Esophagus squamous epithelium (tissue), 5 donors: ENCODE data around the gene OR52E4. TPM values are rescaled to one million over a fixed set of nuclear protein-coding genes. Genes with fewer than 3 reads are reported as not detected.

Source experiments
- DNase-seq: peaks from one replicate; lab custom pipeline; 2025; lab: John Stamatoyannopoulos, UW
- H3K27ac ChIP-seq, 4 donors: fragments of 200-600 bp; sonication (generic); one replicate each; pipeline ENCODE4 v1.5.1; 2016 to 2019; ENCODE audit warnings: mild to moderate bottlenecking in 1 of 4
- H3K27me3 ChIP-seq, 4 donors: fragments of 200-600 bp; sonication (generic); 1 replicate in 3 of 4; 2 replicates in 1 of 4; pipeline versions ENCODE4 v1.5.1 to v1.6.0; 2017 to 2021; ENCODE audit warnings: antibody characterized with exemption in 1 of 4
- H3K36me3 ChIP-seq, 3 donors: fragments of 200-600 bp; sonication (generic); one replicate each; pipeline ENCODE4 v1.5.1; 2016 to 2019
- H3K4me1 ChIP-seq, 3 donors: fragments of 200-600 bp; sonication (generic); one replicate each; pipeline ENCODE4 v1.5.1; 2017 to 2019
- H3K4me3 ChIP-seq, 4 donors: fragments of 200-600 bp; sonication (generic); 1 replicate in 3 of 4; 2 replicates in 1 of 4; pipeline ENCODE4 v1.5.1; 2016 to 2019; ENCODE audit warnings: mild to moderate bottlenecking in 2 of 4, moderate library complexity in 1 of 4
- H3K9me3 ChIP-seq, 3 donors: fragments of 200-600 bp; sonication (generic); one replicate each; pipeline ENCODE4 v1.5.1; 2016 to 2019
- POLR2A ChIP-seq, 4 donors: fragments of 450-650 bp; IDR thresholded peaks; one replicate each; pipeline ENCODE4 v1.6.1; 2017; ENCODE audit warnings: antibody characterized with exemption in 4 of 4, mild to moderate bottlenecking in 4 of 4, moderate library complexity in 3 of 4
- WGBS, 2 donors: methylation state at CpG; one replicate each; pipeline ENCODE4 v1.1.5; 2018; 5-methylcytosine and 5-hydroxymethylcytosine counted together
- intact Hi-C: fragments of 100-400 bp; cut with DNase I; formaldehyde crosslinking; loops from one replicate; pipeline ENCODE4 v1.15.0; 2022
- total RNA-seq, 4 donors: library from RNA; depleted of rRNA; stranded (reverse); fragments of >200 nt; gene quantifications; one replicate each; pipeline ENCODE4 v1.1.0, GENCODE V29; 2016
- TF ChIP-seq, protein P1 (sequence below), 6 experiments: fragments of 450-650 bp in 4 of 6; fragments of 200-600 bp in 2 of 6; sonication (generic) in 2 of 6; IDR thresholded peaks; one replicate each; pipeline ENCODE4 v1.5.1; 2016 to 2019; ENCODE audit warnings: antibody characterized with exemption in 6 of 6, mild to moderate bottlenecking in 4 of 6, moderate library complexity in 4 of 6
- donor health status: DM: yes; HTN: yes; CAD: no.

OR52E4 gene
- total RNA-seq, 4 donors from 2014 or later: not detected

DNA sequence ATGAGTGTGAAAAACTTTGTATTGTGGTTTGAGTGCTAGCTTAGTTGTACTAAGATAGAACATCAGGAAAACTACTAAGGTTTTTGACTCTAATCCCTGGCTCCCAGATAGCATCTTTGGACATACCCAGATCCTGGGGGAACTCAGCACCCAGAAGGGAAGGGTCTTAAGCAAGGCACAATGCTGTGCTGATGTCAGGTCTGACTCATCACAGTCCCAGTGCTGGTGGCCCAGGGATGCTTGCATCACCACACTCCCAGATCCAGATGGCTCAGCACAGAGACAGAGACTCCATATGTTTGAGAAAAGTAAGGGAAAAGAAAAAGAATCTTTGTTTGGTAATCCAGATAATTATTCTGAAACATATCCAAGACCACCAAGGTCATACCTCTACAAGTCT lies 43.4 kb downstream of the OR52E4 start:
- no peaks in the 10 kb centered on the region for H3K27me3 ChIP-seq
- no peak for TF ChIP-seq POLR2A (IDR thresholded peaks at IDR 0.05)
- TF ChIP-seq, protein P1, sequence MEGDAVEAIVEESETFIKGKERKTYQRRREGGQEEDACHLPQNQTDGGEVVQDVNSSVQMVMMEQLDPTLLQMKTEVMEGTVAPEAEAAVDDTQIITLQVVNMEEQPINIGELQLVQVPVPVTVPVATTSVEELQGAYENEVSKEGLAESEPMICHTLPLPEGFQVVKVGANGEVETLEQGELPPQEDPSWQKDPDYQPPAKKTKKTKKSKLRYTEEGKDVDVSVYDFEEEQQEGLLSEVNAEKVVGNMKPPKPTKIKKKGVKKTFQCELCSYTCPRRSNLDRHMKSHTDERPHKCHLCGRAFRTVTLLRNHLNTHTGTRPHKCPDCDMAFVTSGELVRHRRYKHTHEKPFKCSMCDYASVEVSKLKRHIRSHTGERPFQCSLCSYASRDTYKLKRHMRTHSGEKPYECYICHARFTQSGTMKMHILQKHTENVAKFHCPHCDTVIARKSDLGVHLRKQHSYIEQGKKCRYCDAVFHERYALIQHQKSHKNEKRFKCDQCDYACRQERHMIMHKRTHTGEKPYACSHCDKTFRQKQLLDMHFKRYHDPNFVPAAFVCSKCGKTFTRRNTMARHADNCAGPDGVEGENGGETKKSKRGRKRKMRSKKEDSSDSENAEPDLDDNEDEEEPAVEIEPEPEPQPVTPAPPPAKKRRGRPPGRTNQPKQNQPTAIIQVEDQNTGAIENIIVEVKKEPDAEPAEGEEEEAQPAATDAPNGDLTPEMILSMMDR (IDR thresholded peaks at IDR 0.05): no peak
- intact Hi-C loops: no loop called here

DNA sequence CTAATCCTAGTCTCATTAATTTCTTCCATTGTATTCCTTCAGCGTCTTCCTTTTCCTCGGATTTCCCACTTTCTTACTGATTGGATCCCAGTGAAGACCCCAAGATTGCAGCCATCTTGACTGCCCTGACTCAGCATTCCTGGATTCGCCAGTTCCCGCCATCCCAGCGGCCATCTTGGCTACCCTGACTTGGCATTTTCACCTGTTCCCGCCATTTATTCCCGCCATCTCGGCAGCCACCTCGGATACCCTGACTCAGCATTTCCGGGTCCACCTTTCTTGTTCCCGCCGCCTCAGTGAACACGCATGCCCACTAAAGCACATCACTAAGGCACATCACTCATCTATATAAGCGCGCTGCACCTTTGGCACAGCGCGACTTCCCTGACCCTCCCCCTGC lies 47.8 kb downstream of the OR52E4 start:
- no peak overlapping the region for H3K4me3 ChIP-seq
- no peaks in the 10 kb centered on the region for H3K36me3 ChIP-seq
- H3K4me1 ChIP-seq: no peaks in the 10 kb centered on the region
- no peak for DNase-seq
- H3K27ac ChIP-seq: no peak overlapping the region
- WGBS, 2 donors: 90 to 91% methylated on average over 17 of the region's 17 CpGs
- H3K9me3 ChIP-seq: peaks cover 0 to 10% (median 0%) of the 10 kb centered on the region in 3 donors
- no peaks in the 10 kb centered on the region for H3K27me3 ChIP-seq
- TF ChIP-seq, protein P1 (IDR thresholded peaks at IDR 0.05): no peak
- no peak for TF ChIP-seq POLR2A (IDR thresholded peaks at IDR 0.05)
- intact Hi-C loops: no loop called here

More for the DNA sequence above, 43.4 kb downstream of the OR52E4 start:
- Histone ChIP-seq H3K4me3 (no peak overlapping the region), H3K4me1 (no peaks in the 10 kb centered on the region), H3K36me3 (no peaks in the 10 kb centered on the region), H3K9me3 (no peaks in the 10 kb centered on the region), H3K27ac (no peak overlapping the region)
- DNase-seq: no peak

DNA sequence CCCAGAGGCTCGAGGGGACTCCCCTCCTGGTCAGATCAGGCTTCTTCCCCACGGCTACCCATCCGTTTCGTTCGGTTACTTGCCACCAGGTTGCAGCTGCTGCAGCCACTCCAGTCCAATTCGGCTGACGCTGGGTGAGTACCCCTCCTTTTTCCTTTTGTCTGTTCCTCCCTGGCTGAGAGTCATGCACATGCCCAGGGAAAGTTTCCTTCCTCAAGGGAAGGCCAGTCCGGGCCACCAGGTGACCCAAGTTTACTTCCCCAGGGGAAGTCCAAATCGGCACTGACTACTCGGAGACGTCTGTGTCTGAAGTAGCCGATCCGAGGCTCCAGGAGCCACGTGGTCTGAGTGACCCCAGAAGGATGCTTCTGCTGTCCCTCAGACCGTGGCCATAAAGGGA lies 48.4 kb downstream of the OR52E4 start:
- WGBS, 2 donors: 67 to 94% methylated on average over 7 of the region's 15 CpGs
- intact Hi-C loops: no loop called here

DNA sequence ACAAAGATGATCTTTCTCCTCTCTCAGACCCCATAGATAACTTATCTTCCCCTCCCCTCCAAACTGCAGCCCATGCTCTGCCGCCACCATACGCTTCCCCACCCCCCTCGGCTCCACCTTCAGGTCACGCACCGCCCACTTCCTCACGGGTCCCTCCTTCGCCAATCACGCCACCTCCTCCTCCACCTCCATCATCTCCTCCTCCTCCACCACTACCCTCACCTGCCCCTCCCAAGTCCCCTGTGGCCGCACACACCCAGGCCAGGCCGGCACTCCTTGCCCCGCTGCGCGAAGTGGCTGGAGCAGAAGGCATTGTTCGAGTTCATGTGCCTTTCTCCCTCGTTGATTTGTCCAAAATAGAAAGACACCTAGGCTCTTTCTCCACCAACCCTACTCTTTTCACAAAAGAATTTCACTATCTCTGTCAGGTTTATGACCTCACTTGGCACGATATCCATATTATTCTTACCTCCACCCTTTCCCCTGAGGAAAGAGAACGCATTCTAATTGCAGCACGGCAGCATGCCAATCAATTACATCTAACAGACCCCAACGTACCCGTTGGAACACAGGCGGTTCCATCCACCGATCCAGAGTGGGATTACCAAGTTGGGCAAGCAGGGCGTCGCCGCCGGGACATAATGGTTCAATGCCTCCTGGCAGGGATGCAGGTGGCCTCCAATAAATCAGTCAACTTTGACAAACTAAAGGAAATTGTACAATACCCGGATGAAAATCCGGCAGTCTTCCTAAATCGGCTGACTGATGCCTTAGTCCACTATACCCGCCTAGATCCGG lies 49.3 kb downstream of the OR52E4 start:
- peaks cover 0 to 10% (median 0%) of the 10 kb centered on the region in 3 donors for H3K9me3 ChIP-seq
- no peaks in the 10 kb centered on the region for H3K4me1 ChIP-seq
- 85 to 92% methylated on average over 27 to 31 of the region's 31 CpGs for WGBS, 2 donors
- no peak for TF ChIP-seq POLR2A (IDR thresholded peaks at IDR 0.05)
- TF ChIP-seq, protein P1 (IDR thresholded peaks at IDR 0.05): no peak
- intact Hi-C loops: no loop called here
- DNase-seq: no peak
- no peaks in the 10 kb centered on the region for H3K36me3 ChIP-seq
- no peaks in the 10 kb centered on the region for H3K27me3 ChIP-seq
- no peak overlapping the region for H3K27ac ChIP-seq
- H3K4me3 ChIP-seq: no peak overlapping the region

More for the DNA sequence above, 48.4 kb downstream of the OR52E4 start:
- no peak for TF ChIP-seq POLR2A (IDR thresholded peaks at IDR 0.05)
- TF ChIP-seq, protein P1 (IDR thresholded peaks at IDR 0.05): no peak
- H3K9me3 ChIP-seq: peaks cover 0 to 10% (median 0%) of the 10 kb centered on the region in 3 donors
- no peaks in the 10 kb centered on the region for H3K27me3 ChIP-seq
- no peaks in the 10 kb centered on the region for H3K36me3 ChIP-seq
- no peak for DNase-seq
- no peak overlapping the region for H3K4me3 ChIP-seq
- H3K27ac ChIP-seq: no peak overlapping the region
- no peaks in the 10 kb centered on the region for H3K4me1 ChIP-seq

DNA sequence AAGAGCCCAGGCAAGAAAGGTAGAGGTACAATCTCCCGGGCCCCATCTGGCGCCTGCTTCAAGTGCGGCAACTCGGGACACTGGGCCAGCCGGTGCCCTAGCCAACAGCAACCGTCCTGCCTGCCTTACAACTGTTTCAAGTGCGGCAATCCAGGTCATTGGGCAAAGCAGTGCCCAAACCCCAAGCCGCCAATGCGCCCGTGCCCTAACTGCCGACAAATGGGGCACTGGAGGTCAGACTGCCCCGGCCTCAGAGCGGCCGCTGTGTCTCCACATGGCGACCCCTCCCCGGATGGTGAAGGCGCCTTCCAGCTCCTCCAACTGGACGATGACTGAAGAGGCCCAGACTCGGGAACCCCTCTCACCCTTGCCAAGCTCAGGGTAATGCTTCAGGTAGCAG lies 50.2 kb downstream of the OR52E4 start:
- Histone ChIP-seq H3K27me3 (no peaks in the 10 kb centered on the region), H3K27ac (no peak overlapping the region), H3K9me3 (peaks cover 0 to 10% (median 0%) of the 10 kb centered on the region in 3 donors), H3K4me1 (no peaks in the 10 kb centered on the region), H3K36me3 (no peaks in the 10 kb centered on the region), H3K4me3 (no peak overlapping the region)
- WGBS, 2 donors: 89 to 96% methylated on average over 8 to 16 of the region's 19 CpGs
- DNase-seq: no peak
- TF ChIP-seq, protein P1 (IDR thresholded peaks at IDR 0.05): no peak
- no peak for TF ChIP-seq POLR2A (IDR thresholded peaks at IDR 0.05)
- intact Hi-C loops: no loop called here
